Naive thymus-derived CD8-positive, alpha-beta T cell (primary cell): ENCODE results near the gene ATP2A3. TPM values are rescaled to one million over a fixed set of nuclear protein-coding genes. Genes with fewer than 3 reads are reported as not detected.

Experiments used
- ATAC-seq, 2 donors: fragments of 150-1000 bp; cut with Tn5 transposase in 1 of 2; sonication (Bioruptor Pico), chemical (Tn5 transposase) in 1 of 2; 1 replicate in 1 of 2; 2 replicates in 1 of 2; pipeline ENCODE4 v1.10.0; 2021; ENCODE audit warnings: mild to moderate bottlenecking in 2 of 2, moderate library complexity in 2 of 2
- POLR2A ChIA-PET: fragments of 350-600 bp; sonication (Branson Sonifier 250); formaldehyde crosslinking; loops from one replicate; lab custom pipeline; 2021; ENCODE audit warnings: antibody characterized with exemption; lab: Charles Lee
- DNase-seq, 10 donors: peaks; one replicate each; pipeline versions ENCODE4 v3.0.0 to v3.0.0-alpha.2; 2020 to 2022
- H3K27ac Mint-ChIP-seq, 10 donors: one replicate each; pipeline ENCODE4 v1.8.0; 2020 to 2022; ENCODE audit warnings: mild to moderate bottlenecking in 10 of 10, mixed read lengths in 10 of 10, moderate library complexity in 4 of 10, inconsistent platforms in 1 of 10
- H3K27me3 Mint-ChIP-seq, 5 donors: one replicate each; pipeline ENCODE4 v1.8.0; 2021 to 2022; ENCODE audit warnings: mixed read lengths in 5 of 5
- H3K36me3 Mint-ChIP-seq, 3 donors: one replicate each; pipeline ENCODE4 v1.8.0; 2020 to 2022; ENCODE audit warnings: mixed read lengths in 3 of 3, mild to moderate bottlenecking in 2 of 3, inconsistent platforms in 1 of 3
- H3K4me1 Mint-ChIP-seq, 4 donors: one replicate each; pipeline ENCODE4 v1.8.0; 2021 to 2022; ENCODE audit warnings: mixed read lengths in 4 of 4
- H3K4me3 Mint-ChIP-seq, 10 donors: one replicate each; pipeline ENCODE4 v1.8.0; 2020 to 2022; ENCODE audit warnings: mild to moderate bottlenecking in 10 of 10, mixed read lengths in 10 of 10, moderate library complexity in 6 of 10, inconsistent platforms in 1 of 10
- H3K9me3 Mint-ChIP-seq, 9 donors: one replicate each; pipeline ENCODE4 v1.8.0; 2020 to 2022; ENCODE audit warnings: mixed read lengths in 9 of 9, mild to moderate bottlenecking in 3 of 9, inconsistent platforms in 1 of 9, moderate library complexity in 1 of 9
- polyA plus RNA-seq, 3 donors: library from polyadenylated mRNA; unstranded; fragments of 300-500 nt; fragmentation: Illumina TruSeq; gene quantifications; one replicate each; pipeline ENCODE4 v1.2.3, GENCODE V29; 2021
- total RNA-seq, 8 experiments: library from RNA in 2 of 8; stranded (reverse) in 2 of 8; gene quantifications; one replicate each; pipeline ENCODE4 v1.2.3 and lab custom pipeline; 2021 to 2026

The ATP2A3 gene
- total and polyA plus RNA-seq, 5 experiments from 2014 or later: 37.4 to 144 (median 71.3) TPM

- no peak overlapping the region for H3K27ac Mint-ChIP-seq
- H3K4me3 Mint-ChIP-seq: no peak overlapping the region
- ATAC-seq (no peak), DNase-seq (no peak)
- POLR2A ChIA-PET: no interaction called here
- peaks cover 0 to 7% (median 0%) of the 10 kb centered on the region in 3 donors for H3K36me3 Mint-ChIP-seq
- peaks cover 12 to 33% (median 15%) of the 10 kb centered on the region in 4 donors for H3K4me1 Mint-ChIP-seq
- H3K9me3 Mint-ChIP-seq: peaks cover 0 to 7% (median 0%) of the 10 kb centered on the region in 9 donors
- H3K27me3 Mint-ChIP-seq: peaks cover 0 to under 1% (median 0%) of the 10 kb centered on the region in 5 donors
Measured at GRCh38 chr17:3977387-3977786, 13.2 kb upstream of the ATP2A3 start.

- DNase-seq (no peak), ATAC-seq (no peak)
- no peak overlapping the region for H3K27ac Mint-ChIP-seq
- POLR2A ChIA-PET: no interaction called here
- peaks cover 0 to 1% (median 0%) of the 10 kb centered on the region in 5 donors for H3K27me3 Mint-ChIP-seq
- H3K4me3 Mint-ChIP-seq: no peak overlapping the region
- peaks cover 0 to 7% (median 0%) of the 10 kb centered on the region in 9 donors for H3K9me3 Mint-ChIP-seq
- H3K36me3 Mint-ChIP-seq: peaks cover 0 to 7% (median 0%) of the 10 kb centered on the region in 3 donors
- H3K4me1 Mint-ChIP-seq: peaks cover 18 to 39% (median 21%) of the 10 kb centered on the region in 4 donors
Measured at GRCh38 chr17:3976675-3977171, 12.5 kb upstream of the ATP2A3 start.

GRCh38 chr17:3974980-3975379 lies 10.7 kb upstream of the ATP2A3 start:
- Mint-ChIP-seq H3K4me3 (peak overlapping the region in 2 of 10 donors; percentile 37 to 62), H3K27ac (peak overlapping the region in 1 of 10 donors; percentile 67), H3K4me1 (peaks cover 18 to 39% (median 23%) of the 10 kb centered on the region in 4 donors), H3K27me3 (peaks cover 0 to 1% (median 0%) of the 10 kb centered on the region in 5 donors), H3K36me3 (peaks cover 0 to 7% (median 0%) of the 10 kb centered on the region in 3 donors), H3K9me3 (peaks cover 0 to 7% (median 0%) of the 10 kb centered on the region in 9 donors)
- DNase-seq (no peak), ATAC-seq (no peak)
- POLR2A ChIA-PET: no interaction called here

- POLR2A ChIA-PET: no interaction called here
- ATAC-seq: no peak
- Mint-ChIP-seq H3K9me3 (peaks cover 0 to 7% (median 0%) of the 10 kb centered on the region in 9 donors), H3K27me3 (peaks cover 0 to 1% (median 0%) of the 10 kb centered on the region in 5 donors), H3K4me1 (peaks cover 18 to 38% (median 21%) of the 10 kb centered on the region in 4 donors), H3K4me3 (peak overlapping the region in 7 of 10 donors; percentile 10 to 80 (median 40)), H3K27ac (peak overlapping the region in 3 of 10 donors; percentile 47 to 84 (median 67)), H3K36me3 (peaks cover 0 to 7% (median 0%) of the 10 kb centered on the region in 3 donors)
- DNase-seq: no peak
Measured at GRCh38 chr17:3974138-3974687, 10.0 kb upstream of the ATP2A3 start.

- H3K4me1 Mint-ChIP-seq: peaks cover 18 to 32% (median 22%) of the 10 kb centered on the region in 4 donors
- peak overlapping the region in 4 of 10 donors; percentile 10 to 81 (median 60) for H3K4me3 Mint-ChIP-seq
- no peak for ATAC-seq
- peak overlapping the region in 1 of 10 donors; percentile 52 for H3K27ac Mint-ChIP-seq
- POLR2A ChIA-PET: interaction anchor here (0.6 to 0.7 kb wide), 3 partner anchors 35 to 1232 kb away, joined by 3 to 4 read pairs (median 3); no protein-coding TSS in a partner anchor
- DNase-seq: no peak
- peaks cover 0 to 1% (median 0%) of the 10 kb centered on the region in 5 donors for H3K27me3 Mint-ChIP-seq
- H3K9me3 Mint-ChIP-seq: peaks cover 0 to 7% (median 0%) of the 10 kb centered on the region in 9 donors
- peaks cover 0 to 7% (median 0%) of the 10 kb centered on the region in 3 donors for H3K36me3 Mint-ChIP-seq
Measured at GRCh38 chr17:3973495-3974137, 9.4 kb upstream of the ATP2A3 start.

GRCh38 chr17:3972931-3973330 lies 8.7 kb upstream of the ATP2A3 start:
- Mint-ChIP-seq H3K36me3 (peaks cover 0 to 7% (median 0%) of the 10 kb centered on the region in 3 donors), H3K27me3 (peaks cover 0 to 1% (median 0%) of the 10 kb centered on the region in 5 donors), H3K4me1 (peaks cover 18 to 31% (median 24%) of the 10 kb centered on the region in 4 donors), H3K4me3 (peak overlapping the region; percentile 54 to 83 (median 77)), H3K27ac (peak overlapping the region in 4 of 10 donors; percentile 16 to 63 (median 40)), H3K9me3 (peaks cover 0 to 7% (median 0%) of the 10 kb centered on the region in 9 donors)
- ATAC-seq (peak; percentile 22 to 28), DNase-seq (no peak)
- POLR2A ChIA-PET: interaction anchor here (0.6 to 0.7 kb wide), 2 partner anchors 35 to 1232 kb away, joined by 3 read pairs; no protein-coding TSS in a partner anchor

- H3K4me3 Mint-ChIP-seq: peak overlapping the region; percentile 54 to 83 (median 77)
- peak overlapping the region in 7 of 10 donors; percentile 11 to 86 (median 63) for H3K27ac Mint-ChIP-seq
- DNase-seq (peak in 1 of 10 donors; percentile 16), ATAC-seq (peak; percentile 54 to 63)
- H3K9me3 Mint-ChIP-seq: peaks cover 0 to 7% (median 0%) of the 10 kb centered on the region in 9 donors
- H3K27me3 Mint-ChIP-seq: peaks cover 0 to 1% (median 0%) of the 10 kb centered on the region in 5 donors
- peaks cover 20 to 31% (median 26%) of the 10 kb centered on the region in 4 donors for H3K4me1 Mint-ChIP-seq
- peaks cover 0 to 7% (median 0%) of the 10 kb centered on the region in 3 donors for H3K36me3 Mint-ChIP-seq
- POLR2A ChIA-PET: no interaction called here
Measured at GRCh38 chr17:3972281-3972731, 8.1 kb upstream of the ATP2A3 start.

GRCh38 chr17:3970668-3971067 lies 6.4 kb upstream of the ATP2A3 start:
- ATAC-seq (no peak), DNase-seq (no peak)
- Mint-ChIP-seq H3K27me3 (peaks cover 0 to 1% (median 0%) of the 10 kb centered on the region in 5 donors), H3K4me1 (peaks cover 20 to 39% (median 32%) of the 10 kb centered on the region in 4 donors), H3K36me3 (peaks cover 0 to 7% (median 0%) of the 10 kb centered on the region in 3 donors), H3K27ac (peak overlapping the region in 1 of 10 donors; percentile 72), H3K9me3 (peaks cover 0 to 7% (median 0%) of the 10 kb centered on the region in 9 donors), H3K4me3 (no peak overlapping the region)
- POLR2A ChIA-PET: no interaction called here

GRCh38 chr17:3969963-3970362 lies 5.7 kb upstream of the ATP2A3 start:
- DNase-seq: no peak
- H3K9me3 Mint-ChIP-seq: peaks cover 0 to 6% (median 0%) of the 10 kb centered on the region in 9 donors
- H3K36me3 Mint-ChIP-seq: peaks cover 0 to 5% (median 0%) of the 10 kb centered on the region in 3 donors
- H3K27ac Mint-ChIP-seq: no peak overlapping the region
- H3K4me1 Mint-ChIP-seq: peaks cover 25 to 46% (median 38%) of the 10 kb centered on the region in 4 donors
- peaks cover 0 to 1% (median 0%) of the 10 kb centered on the region in 5 donors for H3K27me3 Mint-ChIP-seq
- no peak for ATAC-seq
- POLR2A ChIA-PET: no interaction called here
- no peak overlapping the region for H3K4me3 Mint-ChIP-seq

- H3K4me1 Mint-ChIP-seq: peaks cover 23 to 47% (median 34%) of the 10 kb centered on the region in 4 donors
- DNase-seq (no peak), ATAC-seq (no peak)
- peak overlapping the region in 1 of 10 donors; percentile 33 for H3K27ac Mint-ChIP-seq
- H3K4me3 Mint-ChIP-seq: no peak overlapping the region
- H3K27me3 Mint-ChIP-seq: peaks cover 0 to 1% (median 0%) of the 10 kb centered on the region in 5 donors
- POLR2A ChIA-PET: interaction anchor here (0.7 to 1.0 kb wide), 3 partner anchors 22 to 721 kb away, joined by 3 to 6 read pairs (median 5); no protein-coding TSS in a partner anchor
- H3K9me3 Mint-ChIP-seq: no peaks in the 10 kb centered on the region
- no peaks in the 10 kb centered on the region for H3K36me3 Mint-ChIP-seq
Measured at GRCh38 chr17:3968886-3969524, 4.8 kb upstream of the ATP2A3 start.

GRCh38 chr17:3968015-3968414 lies 3.8 kb upstream of the ATP2A3 start:
- H3K27ac Mint-ChIP-seq: no peak overlapping the region
- peaks cover 20 to 46% (median 32%) of the 10 kb centered on the region in 4 donors for H3K4me1 Mint-ChIP-seq
- ATAC-seq: no peak
- H3K27me3 Mint-ChIP-seq: peaks cover 0 to 1% (median 0%) of the 10 kb centered on the region in 5 donors
- no peaks in the 10 kb centered on the region for H3K9me3 Mint-ChIP-seq
- peak overlapping the region in 1 of 10 donors; percentile 42 for H3K4me3 Mint-ChIP-seq
- no peaks in the 10 kb centered on the region for H3K36me3 Mint-ChIP-seq
- POLR2A ChIA-PET: interaction anchor here (1.0 kb wide), 1 partner anchor 21 kb away, joined by 6 read pairs; no protein-coding TSS in a partner anchor
- DNase-seq: no peak
